ENCODE results near the gene WDR7. TPM values are rescaled to one million over a fixed set of nuclear protein-coding genes. Genes with fewer than 3 reads are reported as not detected.

Gene WDR7
- total RNA-seq, 2 donors from 2014 or later: 22.3 to 24.0 TPM

- Histone ChIP-seq H3K9me3 (no peaks in the 10 kb centered on the region), H3K4me3 (no peak overlapping the region), H3K27ac (no peak overlapping the region), H3K27me3 (no peaks in the 10 kb centered on the region), H3K36me3 (no peaks in the 10 kb centered on the region), H3K4me1 (peaks cover 0 to 32% of the 10 kb centered on the region in 2 donors)
- no peak for DNase-seq (ENCODE audit: low spot score)
- no peak for TF ChIP-seq CTCF (IDR thresholded peaks at IDR 0.05)
Measured at GRCh38 chr18:56639571-56639970, 11.6 kb upstream of the WDR7 start.

GRCh38 chr18:56641714-56642337 lies 9.3 kb upstream of the WDR7 start:
- Histone ChIP-seq H3K36me3 (no peaks in the 10 kb centered on the region), H3K4me1 (peaks cover 0 to 11% of the 10 kb centered on the region in 2 donors), H3K27me3 (no peaks in the 10 kb centered on the region), H3K9me3 (no peaks in the 10 kb centered on the region), H3K27ac (no peak overlapping the region), H3K4me3 (no peak overlapping the region)
- no peak for DNase-seq (ENCODE audit: low spot score)
- no peak for TF ChIP-seq CTCF (IDR thresholded peaks at IDR 0.05)

- no peak for DNase-seq (ENCODE audit: low spot score)
- Histone ChIP-seq H3K27ac (no peak overlapping the region), H3K4me3 (no peak overlapping the region), H3K4me1 (peaks cover 0 to 7% of the 10 kb centered on the region in 2 donors), H3K9me3 (no peaks in the 10 kb centered on the region), H3K27me3 (no peaks in the 10 kb centered on the region), H3K36me3 (no peaks in the 10 kb centered on the region)
- TF ChIP-seq CTCF (IDR thresholded peaks at IDR 0.05): no peak
Measured at GRCh38 chr18:56643381-56643780, 7.8 kb upstream of the WDR7 start.

GRCh38 chr18:56645415-56646016 lies 5.6 kb upstream of the WDR7 start:
- peak in 1 of 2 donors; percentile 43 for TF ChIP-seq CTCF (IDR thresholded peaks at IDR 0.05)
- Histone ChIP-seq H3K4me1 (peaks cover 0 to 1% of the 10 kb centered on the region in 2 donors), H3K27ac (no peak overlapping the region), H3K36me3 (no peaks in the 10 kb centered on the region), H3K27me3 (no peaks in the 10 kb centered on the region), H3K4me3 (no peak overlapping the region), H3K9me3 (no peaks in the 10 kb centered on the region)
- DNase-seq (ENCODE audit: low spot score): no peak

GRCh38 chr18:56647071-56647470 lies 4.1 kb upstream of the WDR7 start:
- no peak for TF ChIP-seq CTCF (IDR thresholded peaks at IDR 0.05)
- H3K36me3 ChIP-seq: no peaks in the 10 kb centered on the region
- DNase-seq (ENCODE audit: low spot score): no peak
- H3K27me3 ChIP-seq: no peaks in the 10 kb centered on the region
- no peaks in the 10 kb centered on the region for H3K9me3 ChIP-seq
- peaks cover 0 to 8% of the 10 kb centered on the region in 2 donors for H3K4me1 ChIP-seq
- no peak overlapping the region for H3K4me3 ChIP-seq
- H3K27ac ChIP-seq: no peak overlapping the region

Measured in right atrium auricular region (tissue), 2 donors.